Adrenal gland (tissue), 5 donors: ENCODE results near the gene ARG2.

Source experiments
- POLR2A ChIP-seq, 2 donors: fragments of 450-650 bp; IDR thresholded peaks; one replicate each; pipeline ENCODE4 v1.6.1; 2017; ENCODE audit warnings: antibody characterized with exemption in 2 of 2, mild to moderate bottlenecking in 2 of 2, moderate library complexity in 1 of 2
- TF ChIP-seq, protein P1 (sequence below), 6 experiments: fragments of 450-650 bp in 4 of 6; fragments of 200-600 bp in 2 of 6; sonication (generic) in 1 of 6; IDR thresholded peaks; 1 replicate in 5 of 6; 2 replicates in 1 of 6; pipeline versions ENCODE4 v1.5.1 to v1.8.0; 2016 to 2021; ENCODE audit warnings: antibody characterized with exemption in 6 of 6, mild to moderate bottlenecking in 2 of 6, moderate library complexity in 1 of 6
- donor health status: DM: no; HTN: no; CAD: no.

DNA sequence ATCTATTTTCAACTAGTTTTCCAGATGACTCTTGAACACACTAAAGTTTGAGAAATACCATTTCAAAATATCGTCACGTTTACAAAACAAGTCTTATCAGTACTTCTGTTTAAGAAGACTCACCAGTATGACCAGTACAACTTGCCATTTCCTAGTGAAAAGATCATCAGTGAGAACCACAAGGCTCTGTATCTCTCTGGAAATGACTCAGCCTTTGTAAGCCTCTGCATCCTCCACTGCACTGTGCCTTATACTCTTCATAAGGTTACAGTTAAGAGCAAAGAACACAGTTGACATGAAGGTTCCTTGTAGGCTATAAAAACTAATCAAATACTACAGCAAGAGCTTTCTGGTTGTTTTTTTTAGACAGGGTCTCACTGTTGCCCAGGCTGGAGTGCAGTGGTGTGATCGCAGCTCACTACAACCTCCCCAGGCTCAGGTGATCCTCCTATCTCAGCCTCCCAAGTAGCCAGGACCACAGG, 60.4 kb downstream of the ARG2 start:
- TF ChIP-seq, protein P1, sequence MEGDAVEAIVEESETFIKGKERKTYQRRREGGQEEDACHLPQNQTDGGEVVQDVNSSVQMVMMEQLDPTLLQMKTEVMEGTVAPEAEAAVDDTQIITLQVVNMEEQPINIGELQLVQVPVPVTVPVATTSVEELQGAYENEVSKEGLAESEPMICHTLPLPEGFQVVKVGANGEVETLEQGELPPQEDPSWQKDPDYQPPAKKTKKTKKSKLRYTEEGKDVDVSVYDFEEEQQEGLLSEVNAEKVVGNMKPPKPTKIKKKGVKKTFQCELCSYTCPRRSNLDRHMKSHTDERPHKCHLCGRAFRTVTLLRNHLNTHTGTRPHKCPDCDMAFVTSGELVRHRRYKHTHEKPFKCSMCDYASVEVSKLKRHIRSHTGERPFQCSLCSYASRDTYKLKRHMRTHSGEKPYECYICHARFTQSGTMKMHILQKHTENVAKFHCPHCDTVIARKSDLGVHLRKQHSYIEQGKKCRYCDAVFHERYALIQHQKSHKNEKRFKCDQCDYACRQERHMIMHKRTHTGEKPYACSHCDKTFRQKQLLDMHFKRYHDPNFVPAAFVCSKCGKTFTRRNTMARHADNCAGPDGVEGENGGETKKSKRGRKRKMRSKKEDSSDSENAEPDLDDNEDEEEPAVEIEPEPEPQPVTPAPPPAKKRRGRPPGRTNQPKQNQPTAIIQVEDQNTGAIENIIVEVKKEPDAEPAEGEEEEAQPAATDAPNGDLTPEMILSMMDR (IDR thresholded peaks at IDR 0.05): no peak
- no peak for TF ChIP-seq POLR2A (IDR thresholded peaks at IDR 0.05)
